Daoy (cell line): Measurements from ENCODE around the gene HLA-E. TPM values are rescaled to one million over a fixed set of nuclear protein-coding genes. Genes with fewer than 3 reads are reported as not detected.
A peak's percentile ranks its signal among the peaks of the same experiment; 100 is the strongest.
"Not testable (repeated sequence)": the region's sequence is repeated elsewhere in the genome, so short reads cannot be mapped to it uniquely, and the experiment has no call there.

Experiments
- DNase-seq: peaks from one replicate; pipeline ENCODE4 v3.0.0-alpha.2; 2015; ENCODE audit warnings: low read depth
- total RNA-seq: library from RNA; depleted of rRNA; stranded (reverse); fragments of >200 nt; shearing (Covaris generic); gene quantifications from 2 replicates; pipeline ENCODE4 v1.2.3, GENCODE V29; 2014; rRNA removed

The HLA-E gene
- 109 and 110 TPM in 2 replicates for total RNA-seq

GRCh38 chr6:30489081-30490025 lies at the start of gene HLA-E:
TSS of gene HLA-E (plus strand) at chr6:30489509. CDS start at chr6:30489532, 23 bp downstream.
- DNase-seq, result peak; percentile 99

- DNase-seq, result peak; percentile 51
Measured at GRCh38 chr6:30441171-30441570, 48.1 kb upstream of the HLA-E start.

GRCh38 chr6:30443657-30444450 lies 45.5 kb upstream of the HLA-E start:
- peak; percentile 84 for DNase-seq

- DNase-seq, result no peak
Measured at GRCh38 chr6:30444451-30444742, 44.9 kb upstream of the HLA-E start.

GRCh38 chr6:30446259-30446658 lies 43.0 kb upstream of the HLA-E start:
- no peak for DNase-seq

- no peak for DNase-seq
Measured at GRCh38 chr6:30447237-30447636, 42.1 kb upstream of the HLA-E start.

- DNase-seq, result no peak
Measured at GRCh38 chr6:30450548-30450908, 38.8 kb upstream of the HLA-E start.

- DNase-seq, result peak; percentile 81
Measured at GRCh38 chr6:30450909-30451841, 38.1 kb upstream of the HLA-E start.

- no peak for DNase-seq
Measured at GRCh38 chr6:30452736-30453507, 36.4 kb upstream of the HLA-E start.

GRCh38 chr6:30453508-30454116 lies 35.7 kb upstream of the HLA-E start:
- DNase-seq, result peak; percentile 96

GRCh38 chr6:30459145-30459544 lies 30.2 kb upstream of the HLA-E start:
- no peak for DNase-seq

- DNase-seq, result no peak
Measured at GRCh38 chr6:30461055-30461454, 28.3 kb upstream of the HLA-E start.

GRCh38 chr6:30462482-30462881 lies 26.8 kb upstream of the HLA-E start:
- no peak for DNase-seq

- no peak for DNase-seq
Measured at GRCh38 chr6:30463242-30463641, 26.1 kb upstream of the HLA-E start.

- peak; percentile 74 for DNase-seq
Measured at GRCh38 chr6:30463651-30464618, 25.4 kb upstream of the HLA-E start.

GRCh38 chr6:30465595-30466306 lies 23.6 kb upstream of the HLA-E start:
- DNase-seq, result no peak

GRCh38 chr6:30470968-30471367 lies 18.3 kb upstream of the HLA-E start:
- no peak for DNase-seq

- not testable (repeated sequence) for DNase-seq
Measured at GRCh38 chr6:30475116-30475515, 14.2 kb upstream of the HLA-E start.
